K562 (cell line): Measurements from ENCODE around the gene MYL12B. TPM values are rescaled to one million over a fixed set of nuclear protein-coding genes. Genes with fewer than 3 reads are reported as not detected.

ENCODE experiments used
- ELF4 ChIP-seq: fragments of 450-650 bp; formaldehyde crosslinking; IDR thresholded peaks from 2 replicates; pipeline ENCODE4 v1.4.0; 2022; ENCODE audit warnings: missing genetic modification characterization
- HBP1 ChIP-seq: fragments of 450-650 bp; formaldehyde crosslinking; IDR thresholded peaks from 2 replicates; pipeline ENCODE4 v1.4.0; 2022; ENCODE audit warnings: missing genetic modification characterization
- MCM3 ChIP-seq: fragments of 450-650 bp; IDR thresholded peaks from 2 replicates; pipeline ENCODE4 v1.6.1; 2016
- NR0B1 ChIP-seq: fragments of 450-650 bp; IDR thresholded peaks from one replicate; pipeline ENCODE4 v1.6.1; 2018; ENCODE audit warnings: mild to moderate bottlenecking, moderate library complexity; ENCODE audit not compliant: partially characterized antibody
- POU5F1 ChIP-seq: fragments of 150-350 bp; IDR thresholded peaks from 2 replicates; pipeline ENCODE4 v1.6.1; 2014; ENCODE audit warnings: borderline replicate concordance, low read length, low read depth, mild to moderate bottlenecking; ENCODE audit not compliant: partially characterized antibody
- PTRF ChIP-seq: fragments of 450-650 bp; IDR thresholded peaks from 2 replicates; pipeline ENCODE4 v1.6.1; 2016; ENCODE audit warnings: mild to moderate bottlenecking, missing genetic modification characterization, missing compliant biosample characterization
- SFPQ ChIP-seq: fragments of 200-400 bp; formaldehyde crosslinking; IDR thresholded peaks from 2 replicates; pipeline ENCODE4 v1.6.1; 2017; ENCODE audit warnings: mild to moderate bottlenecking, low read depth, low read length, moderate library complexity
- SRSF1 ChIP-seq: fragments of 200-400 bp; formaldehyde crosslinking; IDR thresholded peaks from 2 replicates; pipeline ENCODE4 v1.6.1; 2017; ENCODE audit warnings: mild to moderate bottlenecking, low read depth, low read length, moderate library complexity
- TAF7 ChIP-seq: fragments of 450-650 bp; IDR thresholded peaks from 2 replicates; pipeline ENCODE4 v1.6.1; 2016; ENCODE audit warnings: missing genetic modification characterization, missing compliant biosample characterization
- U2AF2 ChIP-seq: fragments of 200-400 bp; formaldehyde crosslinking; optimal IDR thresholded peaks from 2 replicates; pipeline ENCODE3; 2017; ENCODE audit warnings: low read depth, mild to moderate bottlenecking, low read length
- ZFP36 ChIP-seq: fragments of 150-350 bp; IDR thresholded peaks from 2 replicates; pipeline ENCODE4 v1.6.1; 2018; ENCODE audit warnings: low read length, low read depth; ENCODE audit not compliant: partially characterized antibody
- polyA plus RNA-seq, 8 experiments: library from polyadenylated mRNA; depleted of rRNA in 4 of 8; stranded (reverse) in 5 of 8; unstranded in 3 of 8; fragments of >200 nt; fragmentation: Nextera tagmentation in 2 of 8; fragmentation: Illumina TruSeq in 1 of 8; extraction: Ambion mirVana in 2 of 8; extraction: Trizol in 1 of 8; gene quantifications; 2 replicates each; pipeline versions ENCODE4 v1.2.1 to v1.2.3, GENCODE V29; 2011 to 2014; ENCODE audit warnings: inconsistent platforms in 1 of 8, missing spikeins in 1 of 8
- total RNA-seq, 7 experiments: library from RNA; depleted of rRNA in 6 of 7; stranded (reverse); fragments of >200 nt in 6 of 7; fragmentation: Illumina TruSeq in 2 of 7; extraction: Trizol in 2 of 7; gene quantifications; 2 replicates each; pipeline versions ENCODE4 v1.2.1 to v1.2.3, GENCODE V29; 2011 to 2021; ENCODE audit warnings: low replicate concordance in 1 of 7

MYL12B gene
- total and polyA plus RNA-seq, 9 of the 15 experiments (the other 6 are each of a cell fraction or from before 2014, with no cell fraction given) = 220 to 995 (median 463) TPM

GRCh38 chr18:3261373-3262233, at the start of gene MYL12B (continued):
- TF ChIP-seq SFPQ = no peak
- TF ChIP-seq SRSF1 = peak; percentile 37; the same call in 1 of the 2 replicates
- peak; percentile 51; the same call in 1 of the 2 replicates for TF ChIP-seq HBP1 (CRISPR knock-in tag)
- no peak for TF ChIP-seq PTRF (tag)
- peak; percentile 50; the same call in 1 of the 2 replicates for TF ChIP-seq TAF7 (tag)
- TF ChIP-seq NR0B1 = no peak
- TF ChIP-seq POU5F1 = no peak
- TF ChIP-seq U2AF2 = no peak
- peak; percentile 99 for TF ChIP-seq ELF4 (CRISPR knock-in tag)
- no peak for TF ChIP-seq MCM3
- no peak for TF ChIP-seq ZFP36
